Measurements from ENCODE around the gene TERT. TPM values are rescaled to one million over a fixed set of nuclear protein-coding genes. Genes with fewer than 3 reads are reported as not detected.
"Not testable (repeated sequence)": the region's sequence is repeated elsewhere in the genome, so short reads cannot be mapped to it uniquely, and the experiment has no call there.

TERT gene
- total RNA-seq, 1 donor from 2014 or later = 2.9 TPM

GRCh38 chr5:1329111-1329579 is 34.3 kb upstream of the TERT start:
- no peak for TF ChIP-seq CTCF (IDR thresholded peaks at IDR 0.05; ENCODE audit: partially characterized antibody, unreplicated experiment)
- no peak overlapping the region for H3K27ac Mint-ChIP-seq (ENCODE audit: unreplicated experiment)
- H3K27me3 Mint-ChIP-seq (ENCODE audit: unreplicated experiment) = peaks cover 9% of the 10 kb centered on the region
- DNase-seq = no peak
- H3K36me3 Mint-ChIP-seq (ENCODE audit: unreplicated experiment) = peaks cover 12% of the 10 kb centered on the region
- H3K9me3 Mint-ChIP-seq (ENCODE audit: unreplicated experiment) = peaks cover 2% of the 10 kb centered on the region
- H3K4me3 Mint-ChIP-seq (ENCODE audit: unreplicated experiment) = no peak overlapping the region
- H3K4me1 Mint-ChIP-seq (ENCODE audit: low read depth, unreplicated experiment) = peaks cover 3% of the 10 kb centered on the region

- not testable (repeated sequence) for H3K4me1 Mint-ChIP-seq (ENCODE audit: low read depth, unreplicated experiment); H3K27me3 Mint-ChIP-seq (ENCODE audit: unreplicated experiment); DNase-seq; H3K9me3 Mint-ChIP-seq (ENCODE audit: unreplicated experiment)
- H3K36me3 Mint-ChIP-seq (ENCODE audit: unreplicated experiment) = peaks cover 12% of the 10 kb centered on the region
- peak overlapping the region; percentile 38 for H3K4me3 Mint-ChIP-seq (ENCODE audit: unreplicated experiment)
- H3K27ac Mint-ChIP-seq (ENCODE audit: unreplicated experiment) = peak overlapping the region; percentile 40
Measured at GRCh38 chr5:1328237-1329110, 33.6 kb upstream of the TERT start.

- not testable (repeated sequence) for H3K27me3 Mint-ChIP-seq (ENCODE audit: unreplicated experiment); H3K9me3 Mint-ChIP-seq (ENCODE audit: unreplicated experiment); DNase-seq; H3K4me3 Mint-ChIP-seq (ENCODE audit: unreplicated experiment); H3K4me1 Mint-ChIP-seq (ENCODE audit: low read depth, unreplicated experiment); H3K27ac Mint-ChIP-seq (ENCODE audit: unreplicated experiment)
- peaks cover 12% of the 10 kb centered on the region for H3K36me3 Mint-ChIP-seq (ENCODE audit: unreplicated experiment)
Measured at GRCh38 chr5:1326901-1327756, 32.3 kb upstream of the TERT start.

GRCh38 chr5:1326532-1326875 is 31.6 kb upstream of the TERT start:
- H3K27me3 Mint-ChIP-seq (ENCODE audit: unreplicated experiment); DNase-seq; H3K9me3 Mint-ChIP-seq (ENCODE audit: unreplicated experiment); H3K27ac Mint-ChIP-seq (ENCODE audit: unreplicated experiment); H3K4me3 Mint-ChIP-seq (ENCODE audit: unreplicated experiment); H3K4me1 Mint-ChIP-seq (ENCODE audit: low read depth, unreplicated experiment): not testable (repeated sequence)
- peaks cover 12% of the 10 kb centered on the region for H3K36me3 Mint-ChIP-seq (ENCODE audit: unreplicated experiment)

- Mint-ChIP-seq H3K36me3 (ENCODE audit: unreplicated experiment) (peaks cover 12% of the 10 kb centered on the region), H3K4me3 (ENCODE audit: unreplicated experiment) (no peak overlapping the region), H3K27ac (ENCODE audit: unreplicated experiment) (no peak overlapping the region), H3K27me3 (ENCODE audit: unreplicated experiment) (peaks cover 8% of the 10 kb centered on the region), H3K4me1 (ENCODE audit: low read depth, unreplicated experiment) (peaks cover 3% of the 10 kb centered on the region), H3K9me3 (ENCODE audit: unreplicated experiment) (peaks cover 2% of the 10 kb centered on the region)
- DNase-seq = no peak
- no peak for TF ChIP-seq CTCF (IDR thresholded peaks at IDR 0.05; ENCODE audit: partially characterized antibody, unreplicated experiment)
Measured at GRCh38 chr5:1325870-1326531, 31.1 kb upstream of the TERT start.

- H3K9me3 Mint-ChIP-seq (ENCODE audit: unreplicated experiment) = peaks cover 2% of the 10 kb centered on the region
- H3K4me3 Mint-ChIP-seq (ENCODE audit: unreplicated experiment) = no peak overlapping the region
- peaks cover 12% of the 10 kb centered on the region for H3K36me3 Mint-ChIP-seq (ENCODE audit: unreplicated experiment)
- no peak for TF ChIP-seq CTCF (IDR thresholded peaks at IDR 0.05; ENCODE audit: partially characterized antibody, unreplicated experiment)
- H3K4me1 Mint-ChIP-seq (ENCODE audit: low read depth, unreplicated experiment) = peaks cover 3% of the 10 kb centered on the region
- no peak overlapping the region for H3K27ac Mint-ChIP-seq (ENCODE audit: unreplicated experiment)
- H3K27me3 Mint-ChIP-seq (ENCODE audit: unreplicated experiment) = peaks cover 8% of the 10 kb centered on the region
- no peak for DNase-seq
Measured at GRCh38 chr5:1325191-1325741, 30.4 kb upstream of the TERT start.

Data from glutamatergic neuron (in vitro differentiated cells).